HG03457 (cell line): ENCODE data around the gene DYSF.

Experiments
- ATAC-seq: cut with Tn5 transposase; IDR thresholded peaks from one replicate; pipeline ENCODE4 v1.9.1; 2021; ENCODE audit warnings: moderate number of reproducible peaks; ENCODE audit not compliant: unreplicated experiment

DYSF gene

GRCh38 chr2:71715951-71716696 is 262.8 kb downstream of the DYSF start:
- no peak for ATAC-seq

- no peak for ATAC-seq
Measured at GRCh38 chr2:71716697-71717624, 263.6 kb downstream of the DYSF start.

- no peak for ATAC-seq
Measured at GRCh38 chr2:71718686-71719085, 265.3 kb downstream of the DYSF start.

GRCh38 chr2:71719520-71720282 is 266.3 kb downstream of the DYSF start:
- no peak for ATAC-seq

GRCh38 chr2:71720283-71720560 is 266.9 kb downstream of the DYSF start:
- ATAC-seq = no peak

GRCh38 chr2:71720596-71721361 is 267.4 kb downstream of the DYSF start:
- no peak for ATAC-seq

- ATAC-seq = no peak
Measured at GRCh38 chr2:71721362-71721665, 268.0 kb downstream of the DYSF start.

- no peak for ATAC-seq
Measured at GRCh38 chr2:71721669-71722068, 268.3 kb downstream of the DYSF start.

- ATAC-seq = no peak
Measured at GRCh38 chr2:71722286-71722685, 268.9 kb downstream of the DYSF start.

GRCh38 chr2:71724793-71725192 is 271.4 kb downstream of the DYSF start:
- no peak for ATAC-seq

- no peak for ATAC-seq
Measured at GRCh38 chr2:71725836-71726235, 272.5 kb downstream of the DYSF start.

GRCh38 chr2:71727562-71727961 is 274.2 kb downstream of the DYSF start:
- no peak for ATAC-seq

- no peak for ATAC-seq
Measured at GRCh38 chr2:71728036-71728435, 274.7 kb downstream of the DYSF start.

GRCh38 chr2:71730785-71731383 is 277.5 kb downstream of the DYSF start:
- ATAC-seq = no peak

GRCh38 chr2:71734620-71735019 is 281.3 kb downstream of the DYSF start:
- ATAC-seq = no peak

- ATAC-seq = no peak
Measured at GRCh38 chr2:71735676-71736075, 282.3 kb downstream of the DYSF start.
